Fibroblast of lung (primary cell): ENCODE data around the gene ABAT.

Experiments used
- EZH2 ChIP-seq: IDR thresholded peaks from 2 replicates; pipeline ENCODE4 v1.5.1; 2012; ENCODE audit warnings: low read length, control low read depth, mild to moderate bottlenecking; ENCODE audit errors: missing control alignments
- TF ChIP-seq, protein P1 (sequence below), 2 donors: IDR thresholded peaks in 1 of 2; conservative IDR thresholded peaks in 1 of 2; 1 replicate in 1 of 2; 2 replicates in 1 of 2; pipeline ENCODE4 v1.5.1; 2011 to 2012; ENCODE audit warnings: low read length in 2 of 2, control low read depth in 1 of 2, inconsistent platforms in 1 of 2, low read depth in 1 of 2, mild to moderate bottlenecking in 1 of 2

DNA sequence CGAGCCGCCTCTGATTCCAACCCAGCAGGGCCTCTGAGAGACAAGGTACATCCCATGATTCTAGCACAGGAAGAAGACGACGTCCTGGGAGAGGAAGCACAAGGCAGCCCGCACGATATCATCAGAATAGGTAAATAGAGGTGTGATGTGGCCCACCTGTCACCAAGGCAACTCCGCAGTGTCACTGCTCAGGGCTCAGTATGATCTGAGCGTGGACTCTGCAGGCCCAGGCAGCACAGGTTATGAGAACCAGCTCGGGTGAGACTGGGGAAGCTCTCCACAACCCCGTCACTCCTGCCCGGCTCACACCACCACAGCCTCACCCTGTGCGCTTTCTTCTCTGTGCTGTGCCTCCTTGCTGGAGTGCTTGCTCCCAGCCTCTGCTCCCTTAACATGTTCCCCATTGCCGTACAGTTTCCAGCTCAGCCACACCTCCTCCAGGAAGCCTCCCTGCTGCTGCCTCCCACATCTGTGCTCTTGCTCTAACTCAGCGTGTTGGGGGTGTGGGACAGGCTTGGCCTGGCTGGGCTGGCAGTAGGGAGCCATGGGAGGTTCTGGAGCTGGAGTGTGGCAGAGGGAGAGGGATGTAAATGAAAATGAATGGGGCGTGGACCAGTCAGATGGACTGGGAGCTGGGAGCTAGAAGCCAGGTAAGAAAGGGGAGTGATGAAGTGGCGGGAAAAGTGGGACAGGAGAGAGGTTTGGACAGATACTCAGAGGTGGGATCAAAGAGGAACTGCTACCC is 45.3 kb upstream of the ABAT start:
- TF ChIP-seq, protein P1, sequence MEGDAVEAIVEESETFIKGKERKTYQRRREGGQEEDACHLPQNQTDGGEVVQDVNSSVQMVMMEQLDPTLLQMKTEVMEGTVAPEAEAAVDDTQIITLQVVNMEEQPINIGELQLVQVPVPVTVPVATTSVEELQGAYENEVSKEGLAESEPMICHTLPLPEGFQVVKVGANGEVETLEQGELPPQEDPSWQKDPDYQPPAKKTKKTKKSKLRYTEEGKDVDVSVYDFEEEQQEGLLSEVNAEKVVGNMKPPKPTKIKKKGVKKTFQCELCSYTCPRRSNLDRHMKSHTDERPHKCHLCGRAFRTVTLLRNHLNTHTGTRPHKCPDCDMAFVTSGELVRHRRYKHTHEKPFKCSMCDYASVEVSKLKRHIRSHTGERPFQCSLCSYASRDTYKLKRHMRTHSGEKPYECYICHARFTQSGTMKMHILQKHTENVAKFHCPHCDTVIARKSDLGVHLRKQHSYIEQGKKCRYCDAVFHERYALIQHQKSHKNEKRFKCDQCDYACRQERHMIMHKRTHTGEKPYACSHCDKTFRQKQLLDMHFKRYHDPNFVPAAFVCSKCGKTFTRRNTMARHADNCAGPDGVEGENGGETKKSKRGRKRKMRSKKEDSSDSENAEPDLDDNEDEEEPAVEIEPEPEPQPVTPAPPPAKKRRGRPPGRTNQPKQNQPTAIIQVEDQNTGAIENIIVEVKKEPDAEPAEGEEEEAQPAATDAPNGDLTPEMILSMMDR (conservative IDR thresholded peaks at IDR 0.05 in 1 of 2, IDR thresholded peaks at IDR 0.05 in 1 of 2; ENCODE audit: low read depth in 1 of 2, low read length in 2 of 2), result no peak
- no peak for TF ChIP-seq EZH2
